HG02759 (cell line): ENCODE results near the gene GUCA1C.
A peak's percentile ranks its signal among the peaks of the same experiment; 100 is the strongest.

Source experiments
- ATAC-seq: cut with Tn5 transposase; IDR thresholded peaks from one replicate; pipeline ENCODE4 v1.9.1; 2021; ENCODE audit warnings: mild to moderate bottlenecking, moderate library complexity; ENCODE audit not compliant: unreplicated experiment

The GUCA1C gene

DNA sequence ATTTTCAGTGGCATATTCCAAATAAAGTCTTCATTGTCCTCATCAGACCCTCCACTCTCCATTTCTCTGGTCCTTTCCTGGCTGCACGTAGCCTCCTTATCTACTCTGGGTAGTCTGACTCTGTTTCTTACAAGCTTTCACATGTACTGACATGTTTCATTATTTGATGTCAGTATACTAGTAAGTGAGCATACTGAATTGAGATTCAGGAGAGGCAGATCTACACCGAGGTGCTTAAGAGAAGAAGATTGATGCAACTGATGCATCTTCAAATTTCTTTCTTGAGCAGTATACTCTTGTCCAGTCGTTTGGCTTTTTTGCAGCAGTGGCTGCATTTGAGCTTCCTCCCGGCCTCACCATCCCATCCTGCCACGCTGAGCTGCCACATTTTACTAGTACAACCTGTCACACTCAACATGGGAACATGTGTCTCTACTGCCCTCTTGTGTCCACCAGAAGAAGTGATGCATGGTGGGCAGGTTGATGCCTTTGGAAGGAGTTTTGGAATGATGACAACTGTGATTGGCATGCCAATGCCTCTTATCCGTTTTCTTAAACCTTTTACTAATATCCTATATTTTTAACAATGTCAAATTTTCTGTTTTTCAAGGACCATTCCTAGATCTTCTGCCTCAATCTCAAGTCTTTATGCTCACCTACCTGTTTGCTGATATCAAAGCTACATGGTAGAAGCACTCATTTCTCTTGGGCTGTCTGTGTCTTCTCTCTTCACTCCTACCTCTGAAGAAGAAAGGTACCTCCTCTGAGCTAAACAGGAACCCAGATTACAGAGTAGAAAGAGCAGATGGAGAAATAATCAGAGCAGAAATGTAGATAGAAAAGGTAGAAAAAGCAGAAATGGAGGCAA, 38.7 kb downstream of the GUCA1C start:
- peak; percentile 95 for ATAC-seq

DNA sequence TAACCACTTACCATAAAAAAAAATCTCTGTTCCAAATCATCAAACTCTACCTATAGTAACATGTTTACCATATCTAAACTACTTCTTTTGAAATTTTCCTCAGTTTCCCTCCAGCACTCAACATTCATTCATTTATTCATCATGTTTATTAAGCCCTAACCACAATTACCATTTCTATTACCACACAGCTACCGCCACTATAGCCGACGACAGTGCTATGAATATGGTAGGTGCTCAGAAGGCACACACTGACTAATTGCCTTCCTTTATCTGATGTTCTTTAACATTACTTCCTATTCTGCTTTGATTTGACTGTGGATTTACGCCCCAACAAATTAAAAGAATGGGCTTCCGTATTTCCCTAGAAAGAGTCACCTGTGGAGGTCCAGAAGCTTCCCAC, 43.9 kb downstream of the GUCA1C start:
- no peak for ATAC-seq

DNA sequence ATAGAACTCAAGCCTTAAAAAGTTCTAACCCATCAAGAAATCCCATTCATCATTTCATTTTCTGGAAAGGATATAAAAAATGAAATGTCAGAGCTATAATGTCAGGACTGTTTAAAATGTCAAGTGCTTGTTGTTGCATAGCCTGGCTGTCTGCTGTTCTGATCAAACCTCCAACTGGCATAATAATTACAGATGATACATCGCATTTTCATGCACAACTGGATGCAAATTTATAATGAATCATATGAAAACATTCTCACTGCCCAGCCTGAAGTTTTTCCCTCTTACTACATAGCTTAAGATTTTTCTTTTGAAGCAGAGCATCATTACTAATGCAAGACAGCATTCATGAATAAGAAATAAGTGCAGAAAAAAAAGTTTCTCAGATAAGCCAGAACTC, 46.5 kb downstream of the GUCA1C start:
- ATAC-seq = no peak

DNA sequence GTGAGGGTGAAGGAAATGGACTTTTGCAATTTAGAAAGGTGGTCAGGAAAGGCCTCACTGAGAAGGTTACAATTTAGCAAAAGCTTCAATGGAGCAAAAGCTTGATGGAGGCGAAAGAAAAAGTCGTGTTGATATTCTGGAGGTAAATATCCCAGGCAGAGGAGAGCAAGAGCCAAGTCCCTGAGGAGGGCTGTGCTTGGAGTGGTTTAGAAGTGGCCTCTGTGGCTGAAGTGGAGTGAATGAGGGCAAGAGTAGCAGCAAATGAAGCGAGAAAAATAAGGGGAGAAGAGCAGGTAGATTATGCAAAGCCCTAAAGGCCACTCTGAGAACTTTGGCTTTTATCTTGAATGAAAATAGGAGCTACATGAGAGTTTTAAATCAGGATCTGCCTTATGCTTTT, 54.1 kb downstream of the GUCA1C start:
- no peak for ATAC-seq

DNA sequence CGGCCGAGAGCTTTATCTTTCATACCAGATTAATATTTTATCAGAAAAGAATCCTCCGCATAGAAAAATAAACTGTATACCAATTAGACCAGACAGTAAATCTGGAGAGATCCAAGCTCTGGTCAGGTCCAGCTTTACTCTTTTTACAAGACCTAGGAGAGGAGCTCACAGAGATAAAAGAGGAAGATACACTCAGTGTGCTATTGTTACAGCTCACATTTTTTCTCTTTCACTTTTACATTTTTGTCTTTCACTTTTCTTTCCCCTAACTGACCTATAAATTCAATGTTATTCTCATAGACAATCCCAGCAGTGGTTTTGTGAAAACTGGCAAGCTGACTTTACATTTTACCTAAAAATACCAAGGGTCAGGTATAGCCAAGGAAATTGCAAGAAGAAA, 55.8 kb downstream of the GUCA1C start:
- no peak for ATAC-seq

DNA sequence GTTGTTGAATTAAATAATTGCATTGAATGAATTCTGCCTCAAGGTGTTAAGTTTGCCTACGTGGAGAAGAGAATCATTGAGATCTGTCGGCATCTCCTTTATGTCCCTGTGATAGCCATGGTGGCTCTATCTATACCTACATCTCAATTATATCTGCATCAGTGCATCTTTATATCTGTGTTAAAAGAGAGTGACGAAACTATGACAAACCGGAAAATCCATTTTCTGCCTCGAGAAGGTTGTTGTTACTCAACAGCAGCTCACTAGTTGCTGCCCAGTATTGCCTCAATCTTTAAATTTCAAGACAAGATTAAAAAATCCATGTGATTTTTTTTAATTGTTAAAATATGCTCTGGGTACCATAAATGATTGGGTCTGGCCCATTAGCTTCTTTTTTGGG, 58.7 kb downstream of the GUCA1C start:
- ATAC-seq = no peak

DNA sequence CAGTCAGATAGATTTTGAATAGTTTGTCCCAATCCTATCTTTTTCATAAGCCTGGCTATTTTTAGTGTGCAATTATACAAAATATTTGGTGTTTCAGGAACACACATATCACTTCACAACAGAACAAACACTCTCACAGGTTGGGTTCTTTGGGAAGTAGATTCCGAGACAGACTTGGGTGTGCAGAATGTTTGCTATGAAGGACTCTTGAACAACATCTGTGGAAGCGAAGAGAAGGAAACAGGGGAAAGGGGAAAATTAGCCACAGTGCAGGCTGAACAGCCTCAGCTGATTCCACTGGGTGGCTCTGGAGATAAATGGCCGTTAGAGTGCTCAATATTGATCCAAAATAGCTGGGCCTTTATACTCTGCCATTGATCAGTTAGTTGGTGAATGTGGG, 61.8 kb downstream of the GUCA1C start:
- ATAC-seq = no peak

DNA sequence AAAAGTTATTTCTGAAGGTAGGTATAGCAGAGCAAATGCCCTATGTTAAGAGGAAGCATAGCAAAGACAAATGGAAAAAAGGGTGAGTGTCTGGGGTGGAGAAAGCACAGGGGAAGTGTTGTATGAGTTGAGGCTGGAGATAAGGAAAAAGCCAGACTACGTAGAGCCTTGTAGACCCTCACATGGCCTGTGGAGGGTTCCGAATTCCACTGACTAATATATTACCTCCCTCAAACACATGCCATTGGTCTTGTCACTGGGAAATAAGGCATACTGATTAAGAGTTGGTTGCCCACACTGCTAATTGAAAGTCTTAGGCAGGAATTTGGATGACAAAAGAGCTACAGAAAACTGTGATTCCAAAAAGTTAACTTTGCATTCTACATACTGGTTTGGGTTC, 65.9 kb downstream of the GUCA1C start:
- no peak for ATAC-seq

DNA sequence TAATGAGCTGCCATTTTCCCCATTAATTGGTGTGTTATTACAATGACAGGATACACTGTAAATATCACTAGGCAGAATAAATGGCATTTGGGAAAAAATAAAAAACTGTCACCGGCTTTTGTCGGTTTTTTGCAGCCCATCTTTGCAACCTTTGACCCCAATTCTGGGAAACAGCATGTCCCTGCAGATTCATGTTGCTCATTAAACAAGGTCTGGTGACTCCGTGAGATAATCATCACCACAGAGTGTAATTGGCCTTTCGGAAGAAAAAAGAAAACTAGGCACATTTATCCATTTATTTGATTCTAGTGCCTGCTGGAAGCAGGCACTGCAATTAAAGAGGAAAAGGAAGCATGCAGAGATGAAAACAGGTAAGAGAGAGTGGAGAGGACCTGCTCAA, 66.6 kb downstream of the GUCA1C start:
- ATAC-seq = no peak

DNA sequence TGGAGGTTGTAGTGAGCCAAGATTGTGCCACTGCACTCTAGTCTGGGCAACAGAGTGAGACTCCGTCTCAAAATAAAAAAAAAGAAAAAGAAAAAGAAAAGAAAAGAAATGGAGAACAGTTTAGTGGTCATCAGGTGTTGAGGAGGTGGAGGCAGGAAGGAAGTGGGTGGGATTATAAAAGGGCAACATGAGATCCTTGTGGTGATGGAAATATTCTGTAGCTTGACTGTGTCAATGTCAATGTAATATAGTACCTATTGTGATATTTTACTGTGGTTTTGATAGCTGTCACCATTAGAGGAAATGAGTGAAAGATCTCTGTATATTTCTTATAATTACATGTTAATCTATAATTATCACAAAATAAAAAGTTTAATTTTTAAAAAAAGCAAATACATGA, 70.3 kb downstream of the GUCA1C start:
- ATAC-seq = no peak

DNA sequence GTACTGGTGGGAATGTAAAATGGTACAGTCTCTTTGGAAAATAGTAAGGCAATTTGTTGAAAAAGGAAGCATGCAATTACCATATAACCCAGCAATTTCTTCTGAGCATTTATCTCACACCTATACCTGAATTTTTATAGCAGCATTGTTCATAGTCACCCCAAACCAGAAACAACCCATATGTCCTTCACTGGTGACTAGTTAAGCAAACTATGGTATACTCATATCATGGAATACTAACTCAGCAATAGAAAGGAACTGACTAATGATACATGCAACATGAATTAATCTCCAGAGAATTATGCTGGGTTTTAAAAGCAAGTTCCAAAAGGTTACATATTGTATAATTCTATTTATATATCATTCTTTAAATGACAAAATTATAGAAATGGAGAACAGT, 70.9 kb downstream of the GUCA1C start:
- ATAC-seq = no peak

DNA sequence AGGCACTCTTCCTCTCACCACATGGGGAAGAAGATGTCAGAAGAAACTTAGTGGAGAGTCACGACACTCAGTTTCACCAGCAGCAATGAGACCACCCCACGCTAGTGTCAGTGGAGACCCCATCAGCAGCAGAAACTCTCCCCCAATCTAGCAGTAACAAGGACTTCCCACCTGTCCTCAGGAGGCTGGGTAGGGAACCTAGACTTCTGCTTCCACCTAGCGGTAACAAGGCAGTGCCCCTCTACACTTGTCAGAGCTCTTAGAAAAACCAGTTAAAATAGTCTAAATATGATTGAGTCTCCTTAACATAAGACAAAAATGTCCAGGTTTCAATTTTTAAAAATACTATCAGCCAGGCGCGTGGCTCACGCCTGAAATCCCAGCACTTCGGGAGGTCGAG, 73.8 kb downstream of the GUCA1C start:
- ATAC-seq = no peak

DNA sequence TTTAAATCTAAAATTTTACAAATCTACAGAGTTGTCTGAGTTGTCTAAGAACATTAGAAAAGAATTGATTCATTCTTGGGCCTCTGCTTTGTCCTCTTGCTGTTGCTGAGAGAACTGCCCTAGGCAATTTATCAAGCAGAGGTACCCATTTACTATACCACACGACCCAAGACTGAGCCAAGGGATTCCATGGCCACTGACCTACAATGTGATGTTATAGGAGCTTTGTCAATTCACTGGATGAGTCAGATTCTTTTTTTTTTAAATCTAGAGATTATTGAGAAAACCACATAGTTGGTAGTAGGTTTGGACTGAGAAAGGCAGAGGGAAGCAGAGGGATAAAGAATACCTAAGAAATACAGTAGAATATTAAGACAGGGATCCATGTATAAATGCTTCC, 75.8 kb downstream of the GUCA1C start:
- ATAC-seq = no peak

DNA sequence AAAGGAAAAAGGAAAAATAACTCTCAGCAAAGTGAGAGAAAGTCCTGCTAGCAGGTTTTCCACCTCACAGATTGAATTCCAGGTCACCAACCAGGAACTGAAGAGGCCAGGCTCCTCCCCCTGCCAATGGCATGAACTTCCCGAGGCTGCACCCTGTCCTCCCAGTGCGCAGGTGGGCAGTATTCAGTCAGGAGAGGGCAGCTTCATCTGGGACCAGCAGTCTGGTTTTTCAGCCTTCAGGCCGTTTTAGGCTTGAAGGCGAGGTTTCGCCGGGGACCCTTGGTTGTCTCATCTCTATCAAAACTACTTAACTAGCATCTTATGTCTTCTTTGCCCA, 89.9 kb downstream of the GUCA1C start:
- ATAC-seq = no peak

DNA sequence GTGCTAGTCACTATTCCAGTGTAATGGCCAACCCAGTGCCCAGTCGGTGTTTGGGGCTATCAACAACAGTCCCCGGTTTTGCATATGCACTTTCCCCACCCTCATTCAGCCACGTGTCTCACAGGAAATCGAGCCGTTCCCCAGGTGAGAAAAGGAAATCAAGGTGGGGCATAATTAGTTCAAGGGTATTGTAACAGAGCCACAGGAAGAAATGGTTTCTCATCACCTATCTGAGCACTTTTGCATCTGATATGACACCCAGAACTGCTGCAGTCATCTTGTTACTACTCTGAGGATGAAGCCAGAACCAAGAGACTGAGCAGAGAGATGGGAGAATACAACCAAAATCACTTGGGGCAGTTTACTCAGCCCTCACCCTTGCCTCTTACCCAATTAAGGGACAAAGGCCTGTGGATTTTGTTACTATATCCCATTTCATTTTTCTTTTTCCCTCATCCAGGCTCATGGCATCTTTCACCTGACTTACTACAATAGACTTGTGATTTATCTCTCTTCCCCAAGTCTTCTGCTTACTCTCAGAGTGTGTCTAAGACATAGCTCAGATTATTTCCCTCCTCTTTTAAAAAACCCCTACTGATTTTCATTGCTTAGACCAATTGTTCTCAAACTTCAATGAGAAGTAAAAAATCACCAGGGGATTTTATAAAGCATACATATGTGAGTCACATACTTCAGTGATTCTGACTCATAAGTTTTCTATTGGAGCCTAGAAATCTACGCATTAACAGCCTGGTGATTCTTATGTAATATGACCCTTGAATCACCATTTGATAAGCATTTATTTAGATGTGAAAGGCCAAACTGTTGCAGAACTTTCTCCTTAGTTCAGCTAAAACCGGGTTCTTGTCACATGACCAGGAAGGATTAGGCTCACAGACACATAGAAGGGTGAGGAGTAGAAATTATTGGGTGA, 90.5 kb downstream of the GUCA1C start:
- peak; percentile 78 for ATAC-seq

DNA sequence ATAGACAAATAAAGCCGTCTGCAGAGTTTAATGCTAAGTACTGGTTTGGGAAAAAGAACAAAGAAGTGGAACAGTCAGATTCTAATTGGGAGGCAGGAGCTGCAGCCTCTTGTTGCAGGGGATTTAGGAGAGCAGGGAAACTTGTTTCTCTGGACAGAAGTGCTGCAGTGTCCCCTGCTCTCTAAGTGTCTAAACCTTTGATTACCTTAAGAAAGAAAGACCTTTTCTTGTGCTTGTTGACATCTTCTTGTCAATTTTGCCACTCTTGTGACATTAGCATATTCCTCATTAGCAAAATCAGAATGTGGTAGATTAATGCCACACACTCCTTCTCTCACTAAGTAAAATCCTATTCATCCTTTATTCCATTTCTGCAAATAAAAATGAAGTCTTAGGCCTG, 92.3 kb downstream of the GUCA1C start:
- no peak for ATAC-seq
